ENCODE results near the gene SMAD2. TPM values are rescaled to one million over a fixed set of nuclear protein-coding genes. Genes with fewer than 3 reads are reported as not detected.

Gene SMAD2
- total and polyA plus RNA-seq, 9 of the 15 experiments (the other 6 are each of a cell fraction or from before 2014, with no cell fraction given): 9.2 to 49.6 (median 33.7) TPM

DNA sequence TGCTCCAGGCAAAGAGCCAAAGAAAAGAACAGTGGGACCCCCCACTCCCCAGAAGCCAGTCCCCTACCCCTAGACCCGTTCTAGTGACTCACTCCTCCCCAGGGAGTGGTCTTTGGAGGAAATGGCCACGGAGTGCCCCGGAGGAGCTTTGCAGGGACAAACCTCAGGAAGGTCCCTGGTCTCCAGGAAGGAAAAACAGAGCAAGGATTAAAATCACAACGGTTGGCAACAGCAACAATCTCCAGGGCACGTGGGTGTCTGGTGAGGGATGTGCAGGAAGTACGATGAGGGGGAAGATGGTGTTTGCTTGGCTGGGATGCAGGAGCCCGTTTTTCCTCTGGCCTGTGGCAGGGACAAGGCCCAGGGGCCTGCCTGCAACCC, 135.0 kb downstream of the SMAD2 start:
- Histone ChIP-seq H3K9ac (ENCODE audit: insufficient read depth in 1 of 2, low read depth in 2 of 2, low read length in 2 of 2) (no peak overlapping the region), H3K79me2 (ENCODE audit: control insufficient read depth, insufficient read depth, low read length) (no peaks in the 10 kb centered on the region), H3K36me3 (ENCODE audit: control insufficient read depth, insufficient read depth, low read length) (no peaks in the 10 kb centered on the region), H3K27me3 (ENCODE audit: control insufficient read depth in 2 of 2, insufficient read depth in 2 of 2, low read length in 2 of 2) (peaks cover 0 to 39% of the 10 kb centered on the region in 2 experiments; a peak in 4 of 5 replicates), H3K4me3 (no peak overlapping the region), H2AFZ (ENCODE audit: low read depth, low read length) (no peak overlapping the region), H3K4me2 (ENCODE audit: insufficient read depth, low read length) (no peak overlapping the region), H3K27ac (ENCODE audit: extremely low read depth, low read depth, low read length) (no peak overlapping the region), H3K4me1 (replicated peaks in 1 of 2; ENCODE audit: control insufficient read depth in 2 of 2, insufficient read depth in 2 of 2, low read length in 2 of 2) (no peaks in the 10 kb centered on the region), H4K20me1 (replicated peaks; ENCODE audit: control insufficient read depth, insufficient read depth, low read length) (no peaks in the 10 kb centered on the region), H3K9me3 (replicated peaks; ENCODE audit: control insufficient read depth, insufficient read depth, low read depth, low read length) (no peaks in the 10 kb centered on the region), H3K9me1 (ENCODE audit: control insufficient read depth, insufficient read depth, low read length) (no peaks in the 10 kb centered on the region)
- ATAC-seq (no peak), DNase-seq (ENCODE audit: extremely low read depth in 1 of 4, low spot score in 3 of 4) (no peak), FAIRE-seq (no peak)
- BruUV-seq (replicated peaks): no TSS peak
- intact Hi-C loops (cut with micrococcal nuclease): no loop called here
- ChIA-PET POLR2A (interaction anchor here (0.8 kb wide), 1 partner anchor 9 kb away, joined by 3 read pairs; no protein-coding TSS in a partner anchor), CTCF (ENCODE audit: low intra/inter-chr PET ratio) (no interaction called here)
- 0% methylated on average over 5 of the region's 7 CpGs for WGBS (ENCODE audit: insufficient coverage, low coverage, missing lambda C conversion rate)
- in situ Hi-C loops (cut with MboI): no loop called here
- TF ChIP-seq, protein P1, sequence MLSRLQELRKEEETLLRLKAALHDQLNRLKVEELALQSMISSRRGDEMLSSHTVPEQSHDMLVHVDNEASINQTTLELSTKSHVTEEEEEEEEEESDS (CRISPR knock-in tag; IDR thresholded peaks at IDR 0.05): no peak
- TF ChIP-seq, protein P2, sequence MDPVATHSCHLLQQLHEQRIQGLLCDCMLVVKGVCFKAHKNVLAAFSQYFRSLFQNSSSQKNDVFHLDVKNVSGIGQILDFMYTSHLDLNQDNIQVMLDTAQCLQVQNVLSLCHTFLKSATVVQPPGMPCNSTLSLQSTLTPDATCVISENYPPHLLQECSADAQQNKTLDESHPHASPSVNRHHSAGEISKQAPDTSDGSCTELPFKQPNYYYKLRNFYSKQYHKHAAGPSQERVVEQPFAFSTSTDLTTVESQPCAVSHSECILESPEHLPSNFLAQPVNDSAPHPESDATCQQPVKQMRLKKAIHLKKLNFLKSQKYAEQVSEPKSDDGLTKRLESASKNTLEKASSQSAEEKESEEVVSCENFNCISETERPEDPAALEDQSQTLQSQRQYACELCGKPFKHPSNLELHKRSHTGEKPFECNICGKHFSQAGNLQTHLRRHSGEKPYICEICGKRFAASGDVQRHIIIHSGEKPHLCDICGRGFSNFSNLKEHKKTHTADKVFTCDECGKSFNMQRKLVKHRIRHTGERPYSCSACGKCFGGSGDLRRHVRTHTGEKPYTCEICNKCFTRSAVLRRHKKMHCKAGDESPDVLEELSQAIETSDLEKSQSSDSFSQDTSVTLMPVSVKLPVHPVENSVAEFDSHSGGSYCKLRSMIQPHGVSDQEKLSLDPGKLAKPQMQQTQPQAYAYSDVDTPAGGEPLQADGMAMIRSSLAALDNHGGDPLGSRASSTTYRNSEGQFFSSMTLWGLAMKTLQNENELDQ (CRISPR knock-in tag; IDR thresholded peaks at IDR 0.05; ENCODE audit: borderline replicate concordance): no peak
- TF ChIP-seq CREB1 (IDR thresholded peaks at IDR 0.05) (no peak), CREB1 (CRISPR knock-in tag; IDR thresholded peaks at IDR 0.05) (no peak), TEAD1 (CRISPR knock-in tag; IDR thresholded peaks at IDR 0.05) (no peak)
- TF ChIP-seq, protein P3, sequence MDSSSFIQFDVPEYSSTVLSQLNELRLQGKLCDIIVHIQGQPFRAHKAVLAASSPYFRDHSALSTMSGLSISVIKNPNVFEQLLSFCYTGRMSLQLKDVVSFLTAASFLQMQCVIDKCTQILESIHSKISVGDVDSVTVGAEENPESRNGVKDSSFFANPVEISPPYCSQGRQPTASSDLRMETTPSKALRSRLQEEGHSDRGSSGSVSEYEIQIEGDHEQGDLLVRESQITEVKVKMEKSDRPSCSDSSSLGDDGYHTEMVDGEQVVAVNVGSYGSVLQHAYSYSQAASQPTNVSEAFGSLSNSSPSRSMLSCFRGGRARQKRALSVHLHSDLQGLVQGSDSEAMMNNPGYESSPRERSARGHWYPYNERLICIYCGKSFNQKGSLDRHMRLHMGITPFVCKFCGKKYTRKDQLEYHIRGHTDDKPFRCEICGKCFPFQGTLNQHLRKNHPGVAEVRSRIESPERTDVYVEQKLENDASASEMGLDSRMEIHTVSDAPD (CRISPR knock-in tag; IDR thresholded peaks at IDR 0.05): no peak
